GM21423 (cell line): ENCODE results near the gene YKT6.
"Not testable (repeated sequence)": the region's sequence is repeated elsewhere in the genome, so short reads cannot be mapped to it uniquely, and the experiment has no call there.

ENCODE experiments used
- ATAC-seq: cut with Tn5 transposase; IDR thresholded peaks from one replicate; pipeline ENCODE4 v1.9.1; 2021; ENCODE audit warnings: mild to moderate bottlenecking, moderate library complexity; ENCODE audit not compliant: unreplicated experiment

The YKT6 gene

DNA sequence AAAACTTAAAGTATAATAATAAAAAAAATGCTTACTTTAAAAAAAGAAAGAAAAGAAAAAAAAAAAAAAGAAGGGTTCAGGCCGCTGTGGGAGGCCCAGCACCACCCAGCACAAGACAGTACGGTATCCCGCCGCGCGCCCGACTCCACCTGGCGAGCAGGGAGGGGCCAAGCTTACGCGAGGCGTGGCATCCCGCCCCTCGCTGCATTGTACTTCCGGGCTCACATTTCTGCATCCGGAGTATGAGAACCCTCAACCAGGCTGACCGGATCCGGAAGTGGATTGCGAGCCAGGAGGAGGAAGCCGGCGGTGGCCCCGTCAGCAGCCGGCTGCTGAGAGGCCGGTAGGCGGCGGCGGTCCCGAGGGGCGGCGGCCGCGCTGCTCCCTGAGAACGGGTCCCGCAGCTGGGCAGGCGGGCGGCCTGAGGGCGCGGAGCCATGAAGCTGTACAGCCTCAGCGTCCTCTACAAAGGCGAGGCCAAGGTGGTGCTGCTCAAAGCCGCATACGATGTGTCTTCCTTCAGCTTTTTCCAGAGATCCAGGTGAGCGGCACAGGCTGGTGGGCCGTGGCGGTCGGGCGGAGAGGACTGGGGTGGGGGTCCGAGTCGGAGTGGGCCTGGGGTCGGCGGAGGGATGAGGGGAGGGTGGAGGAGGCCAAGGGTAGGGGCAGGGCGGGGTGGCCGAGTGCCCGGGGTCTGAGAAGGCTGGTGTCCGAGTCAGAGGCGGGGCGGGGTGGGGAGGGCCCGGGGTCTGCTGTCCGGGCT lies at the start of gene YKT6:
Gene YKT6 (plus strand): TSS at position 280 of the 763 bp plus-strand sequence. CDS start 158 bp downstream, at position 438.
- peak; percentile 98 for ATAC-seq

DNA sequence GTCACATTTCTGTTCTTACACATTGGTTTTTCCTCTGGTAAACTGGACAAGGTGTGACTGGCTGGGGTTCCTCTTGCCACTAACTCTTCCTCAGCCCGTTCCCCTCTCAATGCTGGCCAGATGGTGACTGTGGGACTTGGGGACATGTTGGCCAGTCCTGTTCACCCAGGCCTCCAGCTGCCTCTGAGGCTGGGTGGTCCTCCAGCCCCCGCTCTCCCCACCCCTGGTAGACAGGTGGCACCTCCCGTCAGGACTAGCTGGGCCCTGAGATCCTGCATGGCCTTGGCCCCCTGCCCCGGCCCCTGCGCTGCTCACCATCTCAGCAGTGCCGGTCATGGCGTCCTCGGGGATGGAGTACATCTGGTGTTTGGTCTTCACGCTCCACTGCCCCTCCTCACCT lies 48.8 kb upstream of the YKT6 start:
- ATAC-seq, result no peak

DNA sequence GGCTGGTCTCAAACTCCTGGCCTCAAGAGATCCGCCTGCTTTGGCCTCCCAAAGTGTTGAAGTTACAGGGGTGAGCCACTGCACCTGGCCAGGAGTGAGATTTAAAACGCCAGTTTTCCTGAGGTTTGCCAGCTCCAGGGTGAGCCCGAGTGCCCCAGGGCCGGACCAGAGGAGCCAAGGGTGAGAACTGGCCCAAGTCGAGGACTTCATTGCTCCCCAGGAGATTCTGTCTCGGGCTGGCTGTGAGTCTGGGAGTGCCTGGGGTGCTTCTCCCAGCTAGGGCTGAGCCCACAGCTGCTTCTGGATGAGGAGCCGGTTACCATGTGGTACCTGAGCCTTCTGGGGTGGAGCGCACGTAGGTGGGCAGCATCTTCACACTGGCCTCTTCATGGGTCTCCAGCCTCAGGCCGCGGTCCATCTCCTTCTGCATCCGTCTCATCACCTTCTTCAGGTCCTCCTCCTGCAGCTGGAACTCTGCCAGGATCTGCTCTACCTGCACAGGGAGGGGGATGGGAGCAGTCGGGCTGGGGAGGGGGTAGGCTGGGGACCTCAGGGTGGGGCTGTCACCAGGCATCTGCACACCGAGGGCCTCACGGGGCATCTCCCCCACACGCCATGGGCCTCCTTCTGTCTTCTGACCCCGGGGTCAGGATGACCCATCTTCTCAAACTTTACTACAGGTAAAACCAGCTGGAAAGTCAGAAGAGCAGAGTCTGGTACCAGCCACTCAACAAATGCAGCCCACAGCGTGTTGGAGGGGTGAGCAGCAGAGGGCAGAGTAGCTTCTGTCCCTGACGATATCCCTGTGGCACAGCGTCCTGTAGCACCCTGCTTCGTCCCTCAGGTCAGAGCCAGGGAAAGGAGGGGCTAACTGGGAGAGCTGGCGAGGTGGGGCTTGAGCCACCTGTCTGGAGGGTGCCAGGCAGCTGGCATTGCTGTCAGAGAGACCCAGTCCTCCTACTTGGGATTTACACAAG lies 47.5 kb upstream of the YKT6 start:
- ATAC-seq, result no peak

DNA sequence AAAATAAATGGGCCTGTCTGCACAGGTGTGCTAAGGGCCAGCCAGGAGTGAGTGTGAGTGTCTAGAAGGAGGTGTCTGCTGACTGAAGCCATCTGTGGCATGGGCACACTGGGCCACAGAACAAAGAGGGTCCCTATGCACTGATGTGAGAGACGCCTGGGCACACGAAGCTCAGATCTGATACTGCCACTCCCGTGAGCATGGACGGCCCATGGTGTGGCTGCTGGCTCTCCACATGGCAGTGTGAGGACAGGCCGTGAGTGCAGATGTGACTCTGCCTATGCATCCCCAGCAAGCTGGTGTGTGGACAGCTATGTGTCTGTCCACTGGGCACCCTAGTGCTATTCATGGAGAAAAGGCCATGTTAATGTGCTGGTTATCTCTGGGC lies 46.8 kb upstream of the YKT6 start:
- no peak for ATAC-seq

DNA sequence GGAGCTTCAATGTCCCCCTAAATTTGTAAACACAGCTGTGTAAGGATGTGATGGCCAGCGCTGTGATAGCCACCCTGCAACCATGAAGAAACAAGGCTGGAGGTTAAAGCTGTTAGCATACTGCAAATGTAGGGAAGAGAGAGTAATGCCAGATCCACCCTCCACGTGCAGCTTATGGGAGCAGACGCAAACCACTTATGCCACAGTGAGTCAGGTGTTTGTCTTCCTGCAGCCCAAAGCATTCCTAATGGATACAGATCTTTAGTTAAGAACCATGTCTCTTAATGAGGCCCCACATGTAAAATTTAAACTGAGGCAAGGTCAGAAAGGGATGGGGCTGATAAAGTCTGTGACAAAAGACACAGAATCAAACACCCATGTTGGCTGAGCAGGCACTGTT lies 46.1 kb upstream of the YKT6 start:
- ATAC-seq, result no peak

DNA sequence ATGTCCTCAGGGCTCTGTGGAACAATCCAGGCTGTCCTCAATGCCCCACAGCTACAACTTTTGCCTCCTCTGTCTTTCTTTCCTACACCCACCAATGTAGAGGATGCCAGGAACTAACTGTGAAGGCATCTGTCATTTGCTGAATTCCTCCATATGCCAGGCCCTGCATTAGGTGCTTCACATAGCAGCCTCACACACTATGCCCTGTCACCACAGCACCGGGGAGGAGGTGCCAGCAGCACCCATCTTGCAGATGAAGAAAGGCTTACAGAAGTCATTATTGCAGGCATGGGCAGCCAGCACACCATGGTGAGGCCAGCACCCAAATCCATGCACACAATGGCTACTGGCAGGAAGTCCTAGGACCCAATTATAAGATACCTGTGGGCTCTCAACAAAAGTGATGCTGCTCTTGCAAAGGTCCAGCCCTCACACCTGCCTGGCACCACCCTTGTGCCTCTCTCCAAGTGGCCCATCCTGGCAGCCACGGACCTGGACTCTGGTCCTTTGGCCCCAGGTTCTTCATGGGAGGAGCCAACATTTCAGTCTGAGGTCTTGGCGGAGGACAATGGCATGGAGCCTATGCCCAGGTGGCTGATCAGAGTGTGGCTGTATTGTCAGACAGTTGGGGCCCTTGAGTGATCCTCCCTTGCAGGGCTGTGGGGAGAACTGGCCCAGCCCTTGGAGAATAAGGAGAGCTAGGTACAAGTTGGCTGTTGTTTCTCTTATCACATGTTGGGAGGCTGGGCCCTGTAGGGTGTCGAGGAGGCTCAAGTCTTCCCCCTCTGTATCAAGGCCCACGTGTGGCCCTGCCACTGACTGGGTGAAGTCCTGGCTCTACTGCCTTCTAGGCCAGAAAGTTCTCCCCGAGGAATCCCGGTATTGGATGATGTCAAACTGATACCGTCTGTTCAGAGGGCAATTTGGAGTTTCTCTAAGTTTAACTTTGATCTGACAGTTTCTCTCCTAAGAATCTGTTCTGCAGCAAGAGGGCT lies 45.3 kb upstream of the YKT6 start:
- no peak for ATAC-seq

DNA sequence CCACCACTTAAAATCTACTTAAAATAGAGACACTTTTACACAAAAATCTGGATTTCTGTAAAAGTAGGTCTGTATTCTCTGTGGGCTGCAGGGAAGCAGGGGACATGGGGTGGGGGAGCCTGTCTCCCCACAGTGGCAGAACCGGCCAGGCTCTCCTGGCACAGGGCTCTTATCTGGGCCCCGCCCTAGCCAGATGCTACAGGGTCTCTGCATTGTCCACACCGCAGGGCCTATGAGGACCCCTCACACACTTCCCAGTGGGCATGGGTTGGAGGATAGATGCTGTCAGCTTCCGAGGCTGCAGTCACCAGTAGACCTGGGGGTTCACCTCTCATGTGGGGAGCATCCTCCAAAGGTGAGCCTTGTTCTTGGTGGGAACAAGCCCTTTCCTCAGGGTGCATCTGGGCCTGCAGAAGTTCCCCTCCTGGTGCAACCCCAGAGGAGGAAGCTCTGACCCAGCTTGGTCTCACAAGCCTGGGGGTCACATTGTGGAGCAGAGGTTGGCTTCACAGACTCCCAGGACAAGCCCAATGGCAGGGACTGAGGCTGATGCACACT lies 44.2 kb upstream of the YKT6 start:
- no peak for ATAC-seq

DNA sequence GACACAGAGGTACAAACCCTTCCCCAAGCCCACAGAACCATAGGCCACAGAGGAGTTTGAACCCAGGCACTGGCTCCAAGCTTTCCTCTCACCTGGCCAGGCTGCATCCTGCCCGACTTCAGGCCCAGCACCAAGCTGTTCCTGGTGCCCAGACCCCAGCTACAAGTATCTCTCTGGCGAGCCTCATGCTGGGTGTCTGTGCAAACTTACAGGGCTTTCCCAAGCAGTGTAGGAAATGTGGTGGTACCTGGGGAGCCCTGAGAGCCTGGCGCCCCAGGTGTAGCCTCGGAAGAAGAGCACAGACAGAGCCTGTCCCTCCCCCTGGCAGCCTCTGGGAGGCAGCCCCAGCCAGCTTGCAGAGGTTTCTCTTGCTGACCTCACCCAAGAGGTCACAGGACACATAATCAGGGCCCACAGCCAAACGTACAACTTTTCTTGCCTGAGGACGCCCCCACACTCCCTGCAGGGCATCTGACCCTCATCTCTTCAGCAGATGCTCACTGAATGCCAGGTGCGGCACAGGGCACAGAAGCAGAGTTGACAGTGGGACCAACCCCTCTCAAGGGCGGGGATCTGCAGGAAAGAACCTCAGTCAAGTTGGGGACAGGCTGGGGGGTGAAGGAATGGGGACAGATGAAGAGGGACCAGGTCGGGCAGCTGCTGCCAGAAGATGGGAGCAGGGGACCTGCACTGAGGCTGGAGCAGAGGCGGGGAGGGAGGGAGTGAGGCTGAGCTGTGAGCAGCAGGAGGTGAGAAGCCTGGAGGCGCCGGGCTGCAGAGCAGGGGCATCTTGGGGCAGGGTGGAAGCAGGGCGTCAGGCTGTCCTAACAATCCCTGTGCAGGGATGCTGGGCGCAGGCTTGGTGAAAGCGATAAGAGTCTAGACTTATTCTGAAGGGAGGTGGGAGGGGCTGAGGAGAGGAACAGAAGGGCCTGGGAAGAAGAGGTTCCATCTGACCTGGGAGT lies 43.4 kb upstream of the YKT6 start:
- no peak for ATAC-seq

DNA sequence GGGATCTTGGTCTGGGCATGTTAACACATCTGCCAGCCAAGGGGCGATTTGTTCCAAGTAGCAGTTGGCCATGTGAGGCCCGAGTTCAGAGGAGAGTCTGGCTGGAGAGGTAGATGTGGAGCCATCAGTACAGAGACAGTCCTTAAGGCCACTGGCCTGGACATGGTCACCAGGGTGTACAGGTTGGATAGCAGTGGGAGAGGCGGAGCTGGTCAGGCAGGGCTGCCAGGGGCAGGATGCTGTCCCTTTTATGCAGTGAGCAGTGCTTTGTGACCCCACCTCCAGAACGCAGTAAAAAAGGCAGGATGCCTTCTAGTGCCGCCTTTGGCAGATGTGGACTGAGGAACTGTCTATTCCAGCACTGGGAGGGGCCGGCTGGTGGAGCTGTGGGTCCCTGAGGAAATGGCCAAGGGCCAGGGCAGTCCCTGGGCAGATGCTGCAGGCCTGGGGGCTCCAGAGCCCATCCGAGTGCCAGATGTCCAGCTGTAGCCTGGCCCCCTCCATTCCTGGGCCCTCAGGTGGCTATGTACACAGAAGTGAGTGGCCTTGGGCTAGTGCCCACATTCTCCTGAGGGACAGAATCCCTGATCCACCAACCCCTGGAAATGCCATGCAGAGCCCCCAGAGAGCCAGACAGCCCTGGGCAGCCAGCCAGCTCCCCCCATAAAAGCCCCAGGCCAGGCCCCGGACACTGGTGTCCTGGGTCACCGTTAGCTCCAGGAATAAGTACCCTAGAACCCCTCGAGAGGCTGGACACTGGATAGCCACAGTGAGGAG lies 42.5 kb upstream of the YKT6 start:
- ATAC-seq, result no peak

DNA sequence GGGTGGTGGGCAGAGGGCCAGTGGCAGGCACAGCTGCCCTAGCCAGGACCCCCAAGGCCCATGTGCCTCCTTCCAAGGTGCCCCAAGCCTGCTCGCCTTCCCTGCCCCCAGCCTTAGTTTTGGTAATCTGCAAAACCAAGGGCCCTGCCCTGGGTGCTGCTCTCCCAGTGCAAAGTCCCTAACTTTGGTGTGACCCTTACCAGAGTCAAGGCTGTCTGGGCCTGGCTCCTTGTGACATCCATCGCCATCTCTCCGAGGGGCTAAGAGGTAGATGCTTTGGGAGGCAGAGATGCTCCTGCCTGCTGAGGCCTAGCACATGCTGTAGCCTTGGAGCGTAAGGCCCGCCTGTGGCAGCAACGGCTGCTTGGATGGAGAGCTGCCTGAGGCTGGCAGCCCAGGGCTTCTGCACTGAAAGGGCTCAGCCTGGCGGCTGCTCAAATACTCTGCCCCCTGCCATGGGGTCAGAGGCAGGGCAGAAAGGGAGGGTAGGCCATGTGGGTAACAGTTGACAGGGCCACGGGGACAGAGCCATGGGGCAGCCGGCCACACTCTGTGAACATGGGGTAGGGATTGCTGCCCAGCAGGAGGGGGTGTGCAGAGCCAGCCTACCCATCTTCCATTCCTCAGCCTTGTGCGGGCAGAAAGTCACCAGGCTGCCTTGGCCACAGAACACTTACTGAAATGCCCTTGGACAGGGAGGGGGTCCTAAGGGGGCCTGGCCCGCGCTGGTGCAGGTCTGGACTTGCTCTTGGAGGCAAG lies 41.7 kb upstream of the YKT6 start:
- ATAC-seq, result no peak

DNA sequence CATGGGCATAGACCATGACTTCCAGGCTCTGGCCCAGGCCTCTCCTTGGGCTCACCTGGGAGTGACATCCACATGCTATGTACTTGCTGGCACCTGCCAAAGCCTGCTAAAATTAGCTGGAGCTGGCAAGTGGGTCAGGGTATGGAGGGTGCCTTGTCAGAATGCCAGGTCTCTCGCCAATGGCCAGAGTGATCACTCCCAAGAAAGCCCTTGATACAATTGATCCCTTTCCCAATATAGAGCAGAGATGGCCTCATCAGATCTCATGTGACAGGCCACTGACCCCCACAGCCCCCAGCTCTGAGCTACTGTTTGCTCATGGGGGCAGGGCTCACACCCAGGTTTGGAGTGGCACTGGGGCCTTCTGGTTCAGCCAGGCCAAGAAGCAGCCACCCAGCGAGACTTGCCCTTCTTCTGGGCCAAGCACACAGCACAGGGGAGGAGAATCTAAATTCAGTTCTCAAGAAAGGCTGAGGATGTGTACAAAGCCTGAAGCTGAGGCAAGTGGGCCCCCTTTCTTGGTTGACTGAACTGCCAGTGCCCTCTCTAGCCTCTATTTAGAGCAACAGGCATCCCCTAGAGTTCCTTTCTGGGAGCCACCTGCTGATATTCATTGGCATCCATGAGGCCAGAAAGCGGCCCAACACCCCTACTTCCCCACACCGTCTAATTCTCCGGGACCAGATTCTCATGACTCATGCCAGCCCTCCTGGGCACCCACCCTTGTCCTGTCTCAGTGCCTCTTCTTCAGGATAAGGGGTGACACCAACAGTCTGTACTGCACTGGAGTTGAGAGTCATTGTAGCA lies 40.8 kb upstream of the YKT6 start:
- ATAC-seq, result no peak

DNA sequence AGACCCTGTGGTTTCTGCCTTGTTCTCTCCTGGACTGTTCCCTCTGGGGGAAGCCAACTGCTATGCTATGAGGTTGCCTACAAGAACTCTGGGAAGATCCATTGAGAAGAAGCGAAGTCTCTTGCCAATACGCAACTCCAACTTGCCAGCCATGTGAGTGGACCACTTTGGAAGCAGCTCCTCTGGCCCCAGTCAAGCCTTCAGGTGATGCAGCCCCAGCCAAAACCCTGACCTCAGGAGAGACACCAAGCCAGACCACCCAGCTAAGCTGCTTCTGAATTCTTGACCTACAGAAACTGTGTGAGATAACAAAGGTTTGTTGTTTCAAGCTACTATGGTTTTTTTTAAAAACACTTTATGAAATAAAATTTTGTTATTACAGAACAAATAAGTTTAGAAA lies 39.4 kb upstream of the YKT6 start:
- no peak for ATAC-seq

DNA sequence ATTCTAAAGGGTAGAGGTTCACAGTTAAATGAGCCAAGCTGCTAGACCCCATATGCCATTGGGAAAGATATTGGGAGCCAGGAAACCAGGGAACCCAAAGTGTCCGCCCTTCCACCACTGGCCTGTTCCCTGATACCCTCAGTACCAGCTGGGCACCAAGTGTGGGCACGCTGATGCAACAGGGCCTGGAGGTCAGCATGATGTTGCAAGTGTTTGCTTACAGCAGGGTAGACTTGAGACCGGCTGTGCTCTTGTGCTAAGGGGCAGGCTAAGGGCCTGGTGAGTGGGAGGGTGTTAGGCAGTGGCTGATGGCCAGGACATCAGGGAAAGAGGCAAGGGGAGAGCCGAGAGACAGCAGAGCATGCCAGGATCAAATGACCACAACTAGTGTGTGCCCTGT lies 38.6 kb upstream of the YKT6 start:
- no peak for ATAC-seq

DNA sequence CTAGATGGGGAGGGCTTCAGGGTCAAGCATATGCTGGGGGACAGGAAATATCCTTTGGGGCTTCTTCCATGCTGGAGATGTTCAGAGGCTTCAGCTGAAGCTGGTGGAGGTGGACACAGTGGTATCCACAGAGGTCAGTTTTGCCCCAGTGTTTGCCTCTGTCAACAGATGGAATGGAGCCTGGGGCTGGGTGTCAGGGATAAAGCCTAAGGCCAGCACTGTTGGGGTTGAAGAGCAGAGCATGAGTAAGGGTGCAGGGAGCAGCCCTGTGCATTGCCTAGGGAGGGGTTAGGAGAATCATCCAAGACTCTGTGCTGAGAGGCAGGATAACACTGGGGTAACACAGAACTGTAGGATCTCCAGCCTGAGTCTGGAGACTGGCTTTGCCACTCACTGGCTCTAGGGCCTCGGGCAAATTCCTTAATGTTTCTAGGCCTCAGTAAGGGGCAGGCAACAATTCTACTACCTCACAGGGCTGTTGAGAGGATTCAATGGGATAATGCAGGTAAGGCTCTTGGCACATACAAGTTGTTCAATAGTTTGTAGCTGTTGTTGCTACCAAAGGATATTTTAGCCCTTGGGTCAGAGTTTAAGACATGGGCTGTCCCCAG lies 37.9 kb upstream of the YKT6 start:
- ATAC-seq, result no peak

DNA sequence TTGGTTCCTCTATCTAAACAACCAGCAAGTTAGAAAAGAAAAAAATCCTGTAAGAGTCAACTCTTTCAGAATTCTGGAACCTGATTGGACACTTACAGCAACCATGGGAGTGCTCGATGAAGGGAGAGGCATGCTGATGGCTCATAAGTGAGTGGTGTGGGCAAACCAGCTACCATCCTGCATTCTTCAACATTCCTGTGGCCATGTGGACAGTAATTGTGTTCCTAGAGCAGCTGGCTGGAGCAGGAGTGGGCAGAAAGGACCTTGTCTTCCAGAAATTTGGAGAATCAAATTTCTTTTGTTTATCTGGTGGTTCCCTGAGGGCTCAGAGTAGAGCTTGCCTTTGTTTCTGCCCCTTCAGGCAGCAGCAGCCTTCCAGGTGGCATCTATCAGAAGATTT lies 37.2 kb upstream of the YKT6 start:
- no peak for ATAC-seq

DNA sequence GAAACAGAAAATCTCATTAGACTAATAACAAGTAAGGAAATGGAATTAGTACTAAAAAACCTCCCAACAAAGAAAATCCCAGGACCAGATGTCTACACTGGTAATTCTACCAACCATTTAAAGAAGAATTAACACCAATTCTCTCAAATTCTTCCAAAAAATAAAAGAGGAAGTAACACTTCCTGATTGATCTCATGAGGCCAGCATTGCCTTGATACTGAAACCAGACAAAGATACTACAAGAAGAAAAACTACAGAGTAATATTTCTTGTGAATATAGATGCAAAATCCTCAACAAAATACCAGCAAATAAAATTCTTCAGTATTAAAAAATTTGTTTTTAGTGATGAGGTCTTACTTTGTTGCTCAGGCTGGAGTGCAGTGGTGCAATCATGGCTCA lies 32.9 kb upstream of the YKT6 start:
- ATAC-seq, result no peak

DNA sequence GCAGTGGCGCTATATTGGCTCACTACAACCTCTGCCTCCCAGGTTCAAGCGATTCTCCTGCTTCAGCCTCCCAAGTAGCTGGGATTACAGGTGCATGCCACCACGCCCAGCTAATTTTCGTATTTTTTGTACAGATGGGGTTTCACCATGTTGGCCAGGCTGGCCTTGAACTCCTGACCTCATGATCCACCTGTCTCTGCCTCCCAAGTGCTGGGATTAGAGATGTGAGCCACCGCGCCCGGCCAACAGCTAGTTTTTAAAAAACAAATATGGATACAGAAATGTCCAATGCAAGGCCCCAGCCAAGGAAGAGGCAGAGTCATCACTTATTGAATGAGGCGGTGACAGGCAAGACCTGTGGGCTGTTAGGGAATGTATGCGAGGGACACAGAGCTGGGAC lies 28.9 kb upstream of the YKT6 start:
- ATAC-seq, result not testable (repeated sequence)
